SH-SY5Y (cell line): ENCODE results near the gene HKDC1.

ENCODE experiments used
- GATA2 ChIP-seq: IDR thresholded peaks from 2 replicates; pipeline ENCODE4 v1.6.1; 2011; ENCODE audit warnings: mild to moderate bottlenecking, low read depth, low read length
- GATA3 ChIP-seq: IDR thresholded peaks from 2 replicates; pipeline ENCODE4 v1.6.1; 2011; ENCODE audit warnings: low read depth, mild to moderate bottlenecking, low read length, moderate library complexity

Gene HKDC1

GRCh38 chr10:69311309-69311708 lies 91.2 kb downstream of the HKDC1 start:
- no peak for TF ChIP-seq GATA3

GRCh38 chr10:69312528-69312927 lies 92.4 kb downstream of the HKDC1 start:
- no peak for TF ChIP-seq GATA2
- no peak for TF ChIP-seq GATA3

DNA sequence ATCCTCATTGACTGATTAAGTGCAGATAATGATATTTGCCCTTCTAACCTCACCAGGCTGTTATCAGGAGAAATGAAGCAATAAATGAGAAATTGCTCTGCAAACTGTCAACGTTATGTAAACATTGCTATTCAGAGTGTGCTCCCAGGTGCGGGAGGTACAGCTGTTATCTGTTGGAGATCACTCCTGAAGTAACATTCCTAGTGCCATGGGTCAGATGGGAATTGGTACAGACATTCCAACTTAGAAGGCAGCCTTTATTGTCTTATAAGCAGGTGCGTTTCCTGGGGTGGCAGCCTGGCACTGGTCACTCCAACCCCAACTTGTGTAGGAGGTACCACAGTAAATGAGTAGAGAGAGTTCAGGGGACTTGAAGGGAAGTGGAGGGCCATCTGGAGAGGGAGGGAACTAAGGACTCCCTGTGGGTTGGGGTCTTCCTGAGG lies 95.0 kb downstream of the HKDC1 start:
- TF ChIP-seq GATA2: no peak

GRCh38 chr10:69315610-69316312 lies 95.6 kb downstream of the HKDC1 start:
- TF ChIP-seq GATA2: no peak
- TF ChIP-seq GATA3: no peak

GRCh38 chr10:69316313-69317059 lies 96.4 kb downstream of the HKDC1 start:
- no peak for TF ChIP-seq GATA3
- no peak for TF ChIP-seq GATA2
